Activated CD8-positive, alpha-beta T cell treated with anti-CD3 and anti-CD28 coated beads for 36 hours (primary cell): ENCODE results near the gene HAS3. TPM values are rescaled to one million over a fixed set of nuclear protein-coding genes. Genes with fewer than 3 reads are reported as not detected.

Experiments
- ATAC-seq: fragments of 200-7000 bp; cut with Tn5 transposase; one replicate; pipeline ENCODE4 v1.10.0; 2021; ENCODE audit warnings: mild to moderate bottlenecking, moderate library complexity
- CTCF ChIA-PET: fragments of 350-600 bp; sonication (Branson Sonifier 250); formaldehyde crosslinking; loops from one replicate; lab custom pipeline; 2021; ENCODE audit warnings: antibody characterized with exemption; lab: Charles Lee
- POLR2A ChIA-PET: fragments of 350-600 bp; sonication (Branson Sonifier 250); formaldehyde crosslinking; loops from one replicate; lab custom pipeline; 2021; ENCODE audit warnings: antibody characterized with exemption; lab: Charles Lee
- DNase-seq: peaks from one replicate; pipeline ENCODE4 v3.0.0-alpha.2; 2020
- H3K27ac Mint-ChIP-seq: one replicate; pipeline ENCODE4 v1.8.0; 2021; ENCODE audit warnings: mild to moderate bottlenecking, mixed read lengths
- H3K27me3 Mint-ChIP-seq: one replicate; pipeline ENCODE4 v1.8.0; 2021; ENCODE audit warnings: mixed read lengths
- H3K36me3 Mint-ChIP-seq: one replicate; pipeline ENCODE4 v1.8.0; 2021; ENCODE audit warnings: low read depth, mixed read lengths
- H3K4me1 Mint-ChIP-seq: one replicate; pipeline ENCODE4 v1.8.0; 2021; ENCODE audit warnings: low read depth, mixed read lengths
- H3K4me3 Mint-ChIP-seq: one replicate; pipeline ENCODE4 v1.8.0; 2021; ENCODE audit warnings: mild to moderate bottlenecking, moderate library complexity, mixed read lengths
- H3K9me3 Mint-ChIP-seq: one replicate; pipeline ENCODE4 v1.8.0; 2021; ENCODE audit warnings: mixed read lengths
- CTCF ChIP-seq: fragments of 200-600 bp; IDR thresholded peaks from one replicate; pipeline ENCODE4 v1.8.0; 2022; ENCODE audit warnings: antibody characterized with exemption, mild to moderate bottlenecking
- intact Hi-C: fragments of 100-400 bp; cut with micrococcal nuclease; formaldehyde crosslinking; loops from one replicate; pipeline ENCODE4 v1.10.0; 2022
- total RNA-seq, 2 experiments: library from RNA; stranded (reverse); gene quantifications; one replicate each; pipeline ENCODE4 v1.2.3, GENCODE V29; 2021

HAS3 gene
- total RNA-seq, 2 experiments from 2014 or later: 0.11 to 0.43 TPM

DNA sequence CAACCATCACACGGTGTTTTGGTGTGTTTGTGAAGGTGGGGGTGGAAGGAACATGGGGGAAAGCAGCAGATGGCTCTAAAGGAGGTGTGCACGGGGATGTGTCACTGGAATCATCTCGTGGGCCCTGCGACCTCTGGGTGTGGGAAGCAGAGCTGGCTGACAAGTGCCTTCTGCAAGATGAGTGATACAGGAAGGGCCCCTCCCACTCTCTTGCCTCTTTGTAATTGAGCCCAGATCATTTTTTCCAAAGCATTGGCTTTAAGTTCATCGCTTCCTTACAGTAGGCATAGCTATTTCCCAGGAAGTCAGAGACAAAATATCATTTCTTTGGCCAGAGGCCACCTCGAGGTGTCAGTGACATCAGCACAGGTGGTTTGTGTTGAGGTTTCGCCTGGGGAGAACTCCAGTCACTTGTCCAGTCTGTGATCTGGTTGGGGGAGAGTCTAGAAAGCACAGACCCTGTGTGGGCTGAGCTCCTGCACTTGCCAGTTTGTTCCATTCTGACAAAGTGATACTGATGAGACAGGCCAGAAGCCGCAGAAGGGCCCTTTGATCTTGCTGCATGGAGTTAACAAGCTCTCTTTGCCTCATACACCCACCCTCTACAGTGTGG, 60.9 kb downstream of the HAS3 start:
- Mint-ChIP-seq H3K4me1 (peaks cover 49% of the 10 kb centered on the region), H3K9me3 (no peaks in the 10 kb centered on the region), H3K36me3 (peaks cover 69% of the 10 kb centered on the region), H3K27me3 (no peaks in the 10 kb centered on the region), H3K4me3 (peak overlapping the region; percentile 7), H3K27ac (peak overlapping the region; percentile 85)
- no peak for TF ChIP-seq CTCF
- DNase-seq (peak; percentile 95), ATAC-seq (peak; percentile 93)
- intact Hi-C loops: loop anchor here (1.0 kb wide), 1 partner anchor 20 kb away; no protein-coding TSS in a partner anchor
- POLR2A ChIA-PET: interaction anchor here (0.5 to 2.7 kb wide), 15 partner anchors 9 to 409 kb away, joined by 3 to 23 read pairs (median 4); partner anchors contain the start of genes CHTF8, SNTB2 and UTP4
- CTCF ChIA-PET: interaction anchor here (0.8 to 4.0 kb wide), 15 partner anchors 9 to 639 kb away, joined by 3 to 22 read pairs (median 4); partner anchors contain the start of genes CHTF8, SNTB2 and UTP4

DNA sequence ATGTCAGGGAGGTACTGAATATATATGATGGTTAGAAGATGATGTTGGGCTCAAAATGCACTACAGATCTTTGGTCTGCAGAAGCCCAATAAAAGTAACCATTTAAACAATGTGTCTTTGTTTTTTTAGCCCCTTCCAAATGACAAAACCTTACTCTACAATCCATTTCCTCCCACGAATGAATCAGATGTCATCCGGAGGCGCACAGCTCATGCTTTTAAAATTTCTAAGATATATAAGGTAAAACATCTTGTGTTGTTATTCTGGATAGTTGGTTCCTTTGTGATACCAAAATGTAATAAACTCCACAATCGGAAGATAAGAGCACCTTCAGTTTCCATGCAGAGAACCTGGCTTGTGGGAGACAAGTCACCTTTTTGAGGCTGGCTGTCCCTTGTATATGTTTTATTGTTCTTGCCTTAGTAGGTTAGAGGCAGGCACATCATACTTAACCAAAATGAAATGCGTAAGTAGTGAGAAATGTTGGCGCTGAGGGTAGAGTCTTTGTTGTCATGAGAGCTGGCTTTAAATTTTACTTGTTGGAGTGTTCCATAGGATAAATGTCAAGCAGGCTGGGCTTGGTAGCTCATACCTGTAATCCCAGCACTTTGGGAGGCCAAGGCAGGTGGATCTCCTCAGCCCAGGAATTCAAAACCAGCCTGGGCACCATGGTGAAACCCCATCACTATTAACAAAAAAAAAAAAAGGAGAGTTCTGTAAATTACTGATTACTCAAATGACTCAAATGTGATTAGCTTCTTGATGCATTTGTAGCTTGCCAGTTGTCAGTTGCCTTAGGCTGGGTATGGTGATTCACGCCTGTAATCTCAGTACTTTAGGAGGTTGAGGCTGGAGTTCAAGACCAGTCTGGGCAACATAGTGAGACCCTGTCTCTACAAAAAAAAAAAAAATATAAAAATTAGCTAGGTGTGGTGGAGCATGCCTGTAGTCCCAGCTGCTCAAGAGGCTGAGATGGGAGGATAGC, 61.8 kb downstream of the HAS3 start:
- Mint-ChIP-seq H3K9me3 (no peaks in the 10 kb centered on the region), H3K4me3 (peak overlapping the region; percentile 7), H3K4me1 (peaks cover 49% of the 10 kb centered on the region), H3K36me3 (peaks cover 71% of the 10 kb centered on the region), H3K27ac (peak overlapping the region; percentile 85), H3K27me3 (no peaks in the 10 kb centered on the region)
- ChIA-PET CTCF (interaction anchor here (0.9 to 4.0 kb wide), 12 partner anchors 9 to 136 kb away, joined by 3 to 22 read pairs (median 4); partner anchors contain the start of gene SNTB2), POLR2A (interaction anchor here (0.5 to 2.7 kb wide), 18 partner anchors 9 to 410 kb away, joined by 3 to 23 read pairs (median 4); partner anchors contain the start of genes CHTF8, SNTB2 and UTP4)
- intact Hi-C loops: loop anchor here (1.0 kb wide), 1 partner anchor 19 kb away; no protein-coding TSS in a partner anchor
- ATAC-seq (no peak), DNase-seq (no peak)
- no peak for TF ChIP-seq CTCF

Other genes with a start within 250 kb of the HAS3 start
- gene CHTF8, start 26.9 kb downstream of the HAS3 start, total RNA-seq: 100 to 1,000 TPM; 111 to 115 TPM
- gene UTP4, start 27.0 kb downstream of the HAS3 start, total RNA-seq: 100 to 1,000 TPM; 112 to 121 TPM
- gene SNTB2, start 81.5 kb downstream of the HAS3 start, total RNA-seq: 10 to 100 TPM; 11.8 to 13.0 TPM
- 10 to 100 TPM; 30.5 to 31.2 TPM for gene VPS4A, start 205.7 kb downstream of the HAS3 start, total RNA-seq
- 10 to 100 TPM; 16.1 to 19.5 TPM for gene PDF, start 224.9 kb downstream of the HAS3 start, total RNA-seq
- gene COG8, start 233.9 kb downstream of the HAS3 start, total RNA-seq: 10 to 100 TPM; 26.0 to 27.4 TPM
- 10 to 100 TPM; 37.7 to 41.8 TPM for gene NIP7, start 234.1 kb downstream of the HAS3 start, total RNA-seq
- 1 to 10 TPM; 1.2 to 2.2 TPM for gene TMED6, start 246.1 kb downstream of the HAS3 start, total RNA-seq